NCI-H69 (cell line): ENCODE results near the gene KRT84.

Source experiments
- DNase-seq: peaks from one replicate; lab custom pipeline; 2025; lab: John Stamatoyannopoulos, UW

Gene KRT84

DNA sequence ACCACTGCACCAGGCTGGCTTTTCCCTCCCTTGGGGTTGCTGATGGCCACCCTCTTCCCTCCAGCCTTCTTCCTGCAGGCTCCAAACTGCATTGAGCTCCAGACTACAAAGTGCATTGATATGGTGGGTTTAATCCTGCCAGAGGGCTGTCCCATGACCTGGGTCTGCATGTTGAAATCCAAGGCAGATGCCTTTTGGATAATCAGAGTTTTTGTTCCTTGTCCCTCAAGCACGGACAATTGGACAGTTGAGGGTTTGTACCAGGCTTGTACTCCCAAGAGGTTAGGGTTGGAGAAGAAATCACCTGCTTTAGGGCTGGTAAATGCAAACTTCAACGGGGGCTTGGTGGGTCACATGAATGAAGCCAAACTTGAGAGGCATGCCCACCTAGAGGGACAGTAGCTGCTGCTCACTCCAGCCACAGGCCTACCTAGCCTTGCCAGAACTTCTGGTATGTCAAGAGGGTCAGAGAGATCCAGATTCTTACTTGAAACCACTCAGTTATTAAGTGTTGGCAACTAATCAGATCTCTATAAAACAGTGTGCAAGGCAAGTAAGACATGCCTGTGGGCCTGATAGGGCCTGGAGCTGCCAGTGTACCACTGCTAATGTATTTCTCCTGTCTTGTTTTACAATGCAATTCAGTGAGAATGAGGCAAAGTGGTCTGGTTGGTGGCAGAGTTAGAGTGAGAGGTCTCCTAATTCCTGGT lies 42.5 kb downstream of the KRT84 start:
- no peak for DNase-seq

DNA sequence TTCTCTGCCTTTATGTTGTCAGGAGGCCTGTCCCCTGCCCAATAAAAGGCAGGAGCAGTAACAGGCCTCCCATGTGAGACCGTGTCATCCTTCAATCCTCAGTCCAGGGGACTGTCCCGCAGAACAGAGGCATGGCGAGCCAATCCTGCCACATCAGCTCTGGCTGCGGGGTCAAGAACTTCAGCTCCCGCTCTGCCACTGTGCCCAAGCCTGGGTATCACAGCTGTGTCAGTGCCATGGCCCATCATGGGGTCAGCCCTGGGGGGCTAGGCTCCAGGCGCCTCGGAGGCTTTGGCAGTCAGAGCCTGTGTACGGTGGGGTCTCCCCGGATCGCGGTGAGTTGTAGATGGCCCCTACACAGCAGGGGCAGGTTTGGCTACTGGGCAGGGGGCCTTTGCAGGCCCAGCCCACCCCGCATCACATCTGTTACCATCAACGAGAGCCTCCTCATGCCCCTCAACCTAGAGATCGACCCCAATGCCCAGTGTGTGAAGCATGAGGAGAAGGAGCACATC lies 44.3 kb downstream of the KRT84 start:
- DNase-seq: no peak

GRCh38 chr12:52338241-52338960 lies 47.1 kb downstream of the KRT84 start:
- DNase-seq: peak; percentile 37

- DNase-seq: peak; percentile 29
These were observed 48.4 kb downstream of the KRT84 start for GRCh38 chr12:52337054-52337453.

- DNase-seq: no peak
These were observed 48.8 kb downstream of the KRT84 start for GRCh38 chr12:52336641-52337040.

DNA sequence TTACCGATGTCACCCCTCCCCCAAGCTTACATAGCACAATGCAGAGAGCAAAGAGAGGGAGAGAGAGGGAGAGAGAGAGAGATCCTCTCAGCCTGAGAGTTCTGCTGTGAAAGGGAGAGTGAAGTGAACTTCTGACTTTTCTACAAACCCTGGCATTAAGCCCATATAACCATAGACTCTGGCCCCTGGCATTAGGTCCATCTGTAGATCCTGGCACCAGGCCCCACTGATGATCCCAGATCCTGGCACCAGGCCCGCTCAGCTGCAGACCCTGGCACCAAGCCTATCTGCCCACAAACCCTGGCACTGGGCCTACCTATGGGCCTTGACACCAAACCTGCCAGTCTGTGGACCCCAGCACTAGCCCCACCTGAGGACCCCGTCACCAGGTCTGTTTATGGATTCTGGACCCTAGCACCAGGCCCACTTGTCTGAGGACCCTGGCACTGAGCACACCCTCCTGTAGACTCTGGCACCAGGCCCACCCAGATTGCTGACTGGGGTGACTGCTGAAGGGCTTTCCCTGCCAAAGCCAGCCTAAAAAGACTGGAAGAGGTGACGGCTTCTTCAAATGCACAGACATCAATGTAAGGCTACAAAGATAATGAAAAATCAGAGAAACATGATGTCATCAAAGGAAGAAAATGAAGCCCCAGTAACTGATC lies 49.7 kb downstream of the KRT84 start:
- peak; percentile 93 for DNase-seq

DNA sequence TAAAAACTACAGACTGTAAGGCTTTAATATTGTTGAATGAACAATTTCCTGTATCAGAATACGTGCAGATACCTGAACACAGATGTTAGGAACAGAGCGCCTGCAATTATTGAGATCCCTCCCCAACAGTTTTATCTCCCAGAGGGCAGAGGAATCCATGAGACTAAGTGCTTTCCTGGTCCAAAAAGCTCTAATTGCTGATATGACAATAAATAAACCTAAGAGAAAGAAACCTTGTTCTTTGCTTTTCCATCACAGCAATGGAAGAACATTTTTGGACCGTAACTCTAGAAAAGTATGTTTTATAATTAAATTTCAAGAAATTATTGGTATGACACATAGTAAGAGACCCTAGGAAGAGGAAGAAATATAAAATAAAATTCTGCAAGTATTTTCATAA lies 51.3 kb downstream of the KRT84 start:
- DNase-seq: peak; percentile 60

GRCh38 chr12:52333321-52333720 lies 52.1 kb downstream of the KRT84 start:
- peak; percentile 66 for DNase-seq

- no peak for DNase-seq
These were observed 53.1 kb downstream of the KRT84 start for GRCh38 chr12:52332381-52332780.

- no peak for DNase-seq
These were observed 53.6 kb downstream of the KRT84 start for GRCh38 chr12:52331833-52332232.

- DNase-seq: no peak
These were observed 54.4 kb downstream of the KRT84 start for GRCh38 chr12:52331039-52331438.

DNA sequence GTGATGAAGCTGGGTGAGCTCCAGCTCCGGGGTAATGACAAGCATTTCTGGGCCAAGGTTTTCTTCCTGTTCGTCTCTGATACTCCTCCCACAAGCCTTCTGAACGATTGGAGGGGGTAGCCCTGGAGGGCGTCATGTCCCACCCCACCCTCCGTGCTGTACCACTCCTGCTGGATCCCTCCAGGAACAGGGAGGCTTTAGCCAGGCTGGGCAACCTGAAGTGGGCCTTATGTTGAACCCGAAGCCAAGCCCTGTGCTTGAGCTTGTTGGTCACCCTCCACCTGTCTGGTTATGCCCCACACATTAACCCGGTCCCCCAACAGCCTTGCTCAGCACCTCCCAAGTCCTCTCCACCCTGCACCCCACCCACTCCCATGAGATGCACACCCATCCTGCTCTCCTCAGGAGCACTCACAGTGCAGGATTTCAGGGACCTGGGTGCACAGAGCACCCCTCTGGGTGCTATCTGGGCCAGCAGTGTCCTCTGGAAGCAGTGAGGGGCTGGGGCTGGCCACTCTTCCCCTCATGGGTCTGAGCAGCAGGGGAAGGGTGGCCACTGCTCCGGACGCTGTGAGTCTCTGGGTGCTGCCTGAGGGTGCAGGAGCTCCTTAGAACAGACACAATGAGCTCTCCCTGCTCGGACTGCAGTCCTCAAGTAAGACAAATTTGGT lies 57.5 kb downstream of the KRT84 start:
- DNase-seq: no peak
